Stimulated activated naive B cell treated with anti-CD40 and anti-IgM and Interleukin-4, amounts not matched to agents 10 μg/mL and 1 μg/mL and 100 μg/mL, for 72 hours (primary cell): Measurements from ENCODE around the gene ARCN1.

Experiments
- ATAC-seq, 2 donors: fragments of 150-1000 bp; cut with Tn5 transposase; replicated peaks; 2 replicates each; pipeline ENCODE4 v1.10.0; 2021; ENCODE audit warnings: moderate library complexity in 1 of 2
- DNase-seq: peaks from one replicate; pipeline ENCODE4 v3.0.0; 2021
- H3K27ac Mint-ChIP-seq: one replicate; pipeline ENCODE4 v1.8.0; 2022; ENCODE audit warnings: mild to moderate bottlenecking, mixed read lengths
- H3K27me3 Mint-ChIP-seq, 2 donors: one replicate each; pipeline ENCODE4 v1.8.0; 2022; ENCODE audit warnings: mixed read lengths in 2 of 2
- H3K36me3 Mint-ChIP-seq, 2 donors: one replicate each; pipeline ENCODE4 v1.8.0; 2022; ENCODE audit warnings: mixed read lengths in 2 of 2, mild to moderate bottlenecking in 1 of 2
- H3K4me1 Mint-ChIP-seq, 2 donors: one replicate each; pipeline ENCODE4 v1.8.0; 2022; ENCODE audit warnings: mixed read lengths in 2 of 2, mild to moderate bottlenecking in 1 of 2
- H3K4me3 Mint-ChIP-seq, 2 donors: one replicate each; pipeline ENCODE4 v1.8.0; 2022; ENCODE audit warnings: mild to moderate bottlenecking in 2 of 2, mixed read lengths in 2 of 2, moderate library complexity in 1 of 2
- H3K9me3 Mint-ChIP-seq, 2 donors: one replicate each; pipeline ENCODE4 v1.8.0; 2022; ENCODE audit warnings: mixed read lengths in 2 of 2, mild to moderate bottlenecking in 1 of 2

Gene ARCN1

GRCh38 chr11:118532852-118533768 lies 39.1 kb upstream of the ARCN1 start:
- DNase-seq (no peak), ATAC-seq (no peak)
- H3K4me1 Mint-ChIP-seq = peaks cover 22 to 27% of the 10 kb centered on the region in 2 donors
- H3K9me3 Mint-ChIP-seq = no peaks in the 10 kb centered on the region
- H3K27ac Mint-ChIP-seq = peak overlapping the region; percentile 9
- no peaks in the 10 kb centered on the region for H3K27me3 Mint-ChIP-seq
- H3K4me3 Mint-ChIP-seq = no peak overlapping the region
- peaks cover 0 to 6% of the 10 kb centered on the region in 2 donors for H3K36me3 Mint-ChIP-seq

GRCh38 chr11:118533769-118534729 lies 38.2 kb upstream of the ARCN1 start:
- no peak overlapping the region for H3K4me3 Mint-ChIP-seq
- H3K4me1 Mint-ChIP-seq = peaks cover 21 to 26% of the 10 kb centered on the region in 2 donors
- no peaks in the 10 kb centered on the region for H3K9me3 Mint-ChIP-seq
- ATAC-seq = no peak
- DNase-seq = no peak
- H3K36me3 Mint-ChIP-seq = peaks cover 3 to 6% of the 10 kb centered on the region in 2 donors
- H3K27ac Mint-ChIP-seq = no peak overlapping the region
- no peaks in the 10 kb centered on the region for H3K27me3 Mint-ChIP-seq

- ATAC-seq = no peak
- Mint-ChIP-seq H3K4me1 (peaks cover 10 to 14% of the 10 kb centered on the region in 2 donors), H3K27me3 (no peaks in the 10 kb centered on the region), H3K27ac (no peak overlapping the region), H3K9me3 (no peaks in the 10 kb centered on the region), H3K4me3 (no peak overlapping the region), H3K36me3 (peaks cover 5 to 6% of the 10 kb centered on the region in 2 donors)
- no peak for DNase-seq
Measured at GRCh38 chr11:118535261-118535660, 36.9 kb upstream of the ARCN1 start.

GRCh38 chr11:118536726-118537125 lies 35.5 kb upstream of the ARCN1 start:
- Mint-ChIP-seq H3K27me3 (no peaks in the 10 kb centered on the region), H3K36me3 (peaks cover 12 to 13% of the 10 kb centered on the region in 2 donors), H3K27ac (no peak overlapping the region), H3K9me3 (no peaks in the 10 kb centered on the region), H3K4me1 (peaks cover 4 to 5% of the 10 kb centered on the region in 2 donors), H3K4me3 (no peak overlapping the region)
- DNase-seq (no peak), ATAC-seq (no peak)

- no peaks in the 10 kb centered on the region for H3K9me3 Mint-ChIP-seq
- no peak overlapping the region for H3K4me3 Mint-ChIP-seq
- DNase-seq (no peak), ATAC-seq (no peak)
- H3K36me3 Mint-ChIP-seq = peaks cover 12 to 19% of the 10 kb centered on the region in 2 donors
- no peaks in the 10 kb centered on the region for H3K27me3 Mint-ChIP-seq
- H3K27ac Mint-ChIP-seq = no peak overlapping the region
- H3K4me1 Mint-ChIP-seq = no peaks in the 10 kb centered on the region
Measured at GRCh38 chr11:118537409-118537980, 34.7 kb upstream of the ARCN1 start.

GRCh38 chr11:118544010-118544646 lies 28.1 kb upstream of the ARCN1 start:
- Mint-ChIP-seq H3K27ac (no peak overlapping the region), H3K36me3 (peaks cover 27 to 31% of the 10 kb centered on the region in 2 donors), H3K9me3 (no peaks in the 10 kb centered on the region), H3K27me3 (no peaks in the 10 kb centered on the region), H3K4me3 (no peak overlapping the region), H3K4me1 (no peaks in the 10 kb centered on the region)
- ATAC-seq (no peak), DNase-seq (no peak)

GRCh38 chr11:118544647-118545010 lies 27.6 kb upstream of the ARCN1 start:
- no peak for ATAC-seq
- Mint-ChIP-seq H3K9me3 (no peaks in the 10 kb centered on the region), H3K4me3 (no peak overlapping the region), H3K4me1 (no peaks in the 10 kb centered on the region), H3K36me3 (peaks cover 27 to 31% of the 10 kb centered on the region in 2 donors), H3K27me3 (no peaks in the 10 kb centered on the region), H3K27ac (no peak overlapping the region)
- DNase-seq = no peak

- Mint-ChIP-seq H3K4me1 (no peaks in the 10 kb centered on the region), H3K27me3 (no peaks in the 10 kb centered on the region), H3K4me3 (no peak overlapping the region), H3K27ac (no peak overlapping the region), H3K9me3 (no peaks in the 10 kb centered on the region), H3K36me3 (peaks cover 25 to 29% of the 10 kb centered on the region in 2 donors)
- ATAC-seq (no peak), DNase-seq (no peak)
Measured at GRCh38 chr11:118545533-118545932, 26.7 kb upstream of the ARCN1 start.

GRCh38 chr11:118547132-118547531 lies 25.1 kb upstream of the ARCN1 start:
- DNase-seq (no peak), ATAC-seq (no peak)
- no peaks in the 10 kb centered on the region for H3K27me3 Mint-ChIP-seq
- H3K36me3 Mint-ChIP-seq = peaks cover 30 to 33% of the 10 kb centered on the region in 2 donors
- no peaks in the 10 kb centered on the region for H3K4me1 Mint-ChIP-seq
- H3K27ac Mint-ChIP-seq = peak overlapping the region; percentile 14
- no peak overlapping the region for H3K4me3 Mint-ChIP-seq
- H3K9me3 Mint-ChIP-seq = no peaks in the 10 kb centered on the region

GRCh38 chr11:118552341-118552740 lies 19.9 kb upstream of the ARCN1 start:
- no peaks in the 10 kb centered on the region for H3K27me3 Mint-ChIP-seq
- DNase-seq (no peak), ATAC-seq (no peak)
- H3K4me3 Mint-ChIP-seq = no peak overlapping the region
- peaks cover 42 to 43% of the 10 kb centered on the region in 2 donors for H3K36me3 Mint-ChIP-seq
- no peaks in the 10 kb centered on the region for H3K4me1 Mint-ChIP-seq
- no peaks in the 10 kb centered on the region for H3K9me3 Mint-ChIP-seq
- no peak overlapping the region for H3K27ac Mint-ChIP-seq

GRCh38 chr11:118560806-118561205 lies 11.4 kb upstream of the ARCN1 start:
- Mint-ChIP-seq H3K4me3 (no peak overlapping the region), H3K27me3 (no peaks in the 10 kb centered on the region), H3K27ac (no peak overlapping the region), H3K9me3 (no peaks in the 10 kb centered on the region), H3K36me3 (peaks cover 18 to 29% of the 10 kb centered on the region in 2 donors), H3K4me1 (peaks cover 11 to 23% of the 10 kb centered on the region in 2 donors)
- ATAC-seq (no peak), DNase-seq (no peak)

GRCh38 chr11:118565051-118565450 lies 7.2 kb upstream of the ARCN1 start:
- Mint-ChIP-seq H3K9me3 (no peaks in the 10 kb centered on the region), H3K4me3 (peak overlapping the region; percentile 93 to 96), H3K27ac (peak overlapping the region; percentile 81)

GRCh38 chr11:118569670-118570069 lies 2.5 kb upstream of the ARCN1 start:
- Mint-ChIP-seq H3K9me3 (no peaks in the 10 kb centered on the region), H3K4me3 (no peak overlapping the region), H3K27ac (no peak overlapping the region), H3K36me3 (peaks cover 3 to 4% of the 10 kb centered on the region in 2 donors), H3K27me3 (no peaks in the 10 kb centered on the region), H3K4me1 (peaks cover 19 to 29% of the 10 kb centered on the region in 2 donors)
- ATAC-seq (no peak), DNase-seq (no peak)

More at GRCh38 chr11:118565051-118565450, 7.2 kb upstream of the ARCN1 start:
- no peaks in the 10 kb centered on the region for H3K27me3 Mint-ChIP-seq
- no peak for DNase-seq
- peaks cover 8 to 18% of the 10 kb centered on the region in 2 donors for H3K36me3 Mint-ChIP-seq
- no peak for ATAC-seq
- peaks cover 13 to 23% of the 10 kb centered on the region in 2 donors for H3K4me1 Mint-ChIP-seq

- Mint-ChIP-seq H3K36me3 (peaks cover 4 to 7% of the 10 kb centered on the region in 2 donors), H3K27me3 (no peaks in the 10 kb centered on the region), H3K9me3 (no peaks in the 10 kb centered on the region), H3K27ac (no peak overlapping the region), H3K4me1 (peaks cover 19 to 34% of the 10 kb centered on the region in 2 donors), H3K4me3 (peak overlapping the region in 1 of 2 donors; percentile 97)
- ATAC-seq (no peak), DNase-seq (no peak)
Measured at GRCh38 chr11:118570787-118571186, 1.4 kb upstream of the ARCN1 start.
